CD4-positive, CD25-positive, alpha-beta regulatory T cell (primary cell): ENCODE measurements around the gene KIF26B. TPM values are rescaled to one million over a fixed set of nuclear protein-coding genes. Genes with fewer than 3 reads are reported as not detected.
"Not testable (repeated sequence)": the region's sequence is repeated elsewhere in the genome, so short reads cannot be mapped to it uniquely, and the experiment has no call there.

Experiments used
- ATAC-seq, 2 donors: fragments of 150-1000 bp; cut with Tn5 transposase; one replicate each; pipeline ENCODE4 v1.10.0; 2021; ENCODE audit warnings: low read depth in 2 of 2, moderate number of reproducible peaks in 2 of 2, moderate library complexity in 1 of 2
- DNase-seq, 3 donors: peaks; one replicate each; pipeline versions ENCODE4 v3.0.0 to v3.0.0-alpha.2; 2012 to 2022; ENCODE audit warnings: mixed read lengths in 1 of 3
- H3K27ac ChIP-seq: one replicate; pipeline ENCODE4 v1.7.0; 2013; ENCODE audit warnings: mild to moderate bottlenecking, low read length; ENCODE audit not compliant: insufficient read depth, poor library complexity, severe bottlenecking
- H3K27me3 ChIP-seq: one replicate; pipeline ENCODE4 v1.7.0; 2013; ENCODE audit warnings: low read length; ENCODE audit not compliant: control insufficient read depth, insufficient read depth
- H3K36me3 ChIP-seq: one replicate; pipeline ENCODE4 v1.7.0; 2013; ENCODE audit warnings: mild to moderate bottlenecking, low read length, moderate library complexity; ENCODE audit not compliant: control insufficient read depth, insufficient read depth
- H3K4me1 ChIP-seq: 2 replicates; pipeline ENCODE4 v1.7.0; 2013; ENCODE audit warnings: mild to moderate bottlenecking, low read length; ENCODE audit not compliant: insufficient read depth, control insufficient read depth, poor library complexity, severe bottlenecking
- H3K4me3 ChIP-seq: one replicate; pipeline ENCODE4 v1.7.0; 2013; ENCODE audit warnings: low read depth, mild to moderate bottlenecking, low read length, moderate library complexity
- H3K9me3 ChIP-seq, 2 experiments: 1 replicate in 1 of 2; 2 replicates in 1 of 2; pipeline ENCODE4 v1.7.0; 2013; ENCODE audit warnings: low read length in 2 of 2, mild to moderate bottlenecking in 1 of 2, moderate library complexity in 1 of 2; ENCODE audit not compliant: control insufficient read depth in 2 of 2
- H3K27ac Mint-ChIP-seq, 3 donors: one replicate each; pipeline ENCODE4 v1.8.0; 2020 to 2022; ENCODE audit warnings: mild to moderate bottlenecking in 3 of 3, mixed read lengths in 3 of 3, moderate library complexity in 2 of 3
- H3K27me3 Mint-ChIP-seq: one replicate; pipeline ENCODE4 v1.8.0; 2022; ENCODE audit warnings: mild to moderate bottlenecking, mixed read lengths
- H3K36me3 Mint-ChIP-seq: one replicate; pipeline ENCODE4 v1.8.0; 2020; ENCODE audit warnings: mixed read lengths
- H3K4me1 Mint-ChIP-seq, 4 donors: one replicate each; pipeline ENCODE4 v1.8.0; 2020 to 2022; ENCODE audit warnings: mixed read lengths in 4 of 4, mild to moderate bottlenecking in 1 of 4
- H3K4me3 Mint-ChIP-seq, 4 donors: one replicate each; pipeline ENCODE4 v1.8.0; 2020 to 2022; ENCODE audit warnings: mild to moderate bottlenecking in 4 of 4, mixed read lengths in 4 of 4, moderate library complexity in 3 of 4
- H3K9me3 Mint-ChIP-seq, 7 donors: one replicate each; pipeline ENCODE4 v1.8.0; 2020 to 2022; ENCODE audit warnings: mixed read lengths in 7 of 7, mild to moderate bottlenecking in 3 of 7, moderate library complexity in 2 of 7
- polyA plus RNA-seq, 4 donors: library from polyadenylated mRNA; unstranded; fragments of 300-500 nt; fragmentation: Illumina TruSeq; gene quantifications; one replicate each; pipeline ENCODE4 v1.2.3, GENCODE V29; 2021
- total RNA-seq: library from RNA; stranded (reverse); gene quantifications from one replicate; pipeline ENCODE4 v1.2.3, GENCODE V29; 2022

Gene KIF26B
- total and polyA plus RNA-seq, 5 donors from 2014 or later = not detected

DNA sequence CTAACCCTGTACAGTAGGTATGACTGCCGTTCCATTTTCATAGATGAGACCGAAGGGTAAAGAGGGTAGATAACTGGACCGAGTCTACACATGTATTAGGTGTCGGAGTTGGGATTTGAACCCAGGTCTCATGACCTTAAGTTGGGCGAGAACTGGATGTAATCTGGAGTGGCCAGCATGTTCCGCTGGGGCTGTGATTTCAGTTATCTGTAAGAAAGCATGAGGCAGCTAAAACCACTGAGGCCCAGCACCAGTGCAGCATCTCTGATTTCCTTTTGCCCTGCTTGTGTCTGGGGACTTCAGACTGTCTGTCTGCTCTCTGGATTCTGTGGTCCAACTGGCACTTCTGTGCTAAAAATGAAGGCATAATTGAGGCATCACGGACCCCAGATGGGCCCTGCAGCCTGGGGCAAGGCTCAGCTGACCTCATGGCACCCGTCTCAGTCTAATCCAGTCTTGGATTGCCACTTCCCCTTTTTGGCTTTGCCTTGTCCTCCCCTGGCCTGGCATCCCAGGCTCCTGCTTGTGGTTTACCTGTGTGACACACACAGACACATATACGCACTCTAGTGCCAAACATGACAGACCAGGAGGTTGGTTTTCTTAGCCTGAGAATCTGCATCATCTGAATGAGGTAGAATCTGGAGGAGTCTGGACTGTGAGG is 180.2 kb downstream of the KIF26B start:
- no peak overlapping the region for H3K4me3 Mint-ChIP-seq
- Histone ChIP-seq H3K27me3 (no peaks in the 10 kb centered on the region), H3K27ac (no peak overlapping the region), H3K36me3 (no peaks in the 10 kb centered on the region), H3K4me3 (no peak overlapping the region), H3K9me3 (no peaks in the 10 kb centered on the region), H3K4me1 (no peaks in the 10 kb centered on the region)
- peaks cover 0 to 4% (median 1%) of the 10 kb centered on the region in 4 donors for H3K4me1 Mint-ChIP-seq
- DNase-seq (no peak), ATAC-seq (peak in 1 of 2 donors; percentile 11)
- no peaks in the 10 kb centered on the region for H3K27me3 Mint-ChIP-seq
- no peak overlapping the region for H3K27ac Mint-ChIP-seq
- peaks cover 0 to 2% (median 0%) of the 10 kb centered on the region in 7 donors for H3K9me3 Mint-ChIP-seq
- no peaks in the 10 kb centered on the region for H3K36me3 Mint-ChIP-seq

DNA sequence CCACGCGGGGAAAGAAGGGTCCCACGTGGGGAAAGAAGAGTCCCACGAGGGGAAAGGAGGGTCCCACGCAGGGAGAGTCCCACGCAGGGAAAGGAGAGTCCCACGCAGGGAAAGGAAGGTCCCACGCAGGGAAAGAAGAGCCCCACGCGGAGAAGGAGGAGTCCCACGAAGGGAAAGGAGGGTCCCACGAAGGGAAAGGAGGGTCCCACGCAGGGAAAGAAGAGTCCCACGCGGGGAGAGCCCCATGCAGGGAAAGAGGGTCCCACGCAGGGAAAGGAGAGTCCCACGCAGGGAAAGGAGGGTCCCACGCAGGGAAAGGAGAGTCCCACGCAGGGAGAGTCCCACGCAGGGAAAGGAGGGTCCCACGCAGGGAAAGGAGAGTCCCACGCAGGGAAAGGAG is 180.9 kb downstream of the KIF26B start:
- not testable (repeated sequence) for H3K9me3 ChIP-seq, ATAC-seq, H3K36me3 ChIP-seq, H3K27me3 Mint-ChIP-seq, H3K4me3 ChIP-seq, H3K4me3 Mint-ChIP-seq, H3K4me1 ChIP-seq, H3K9me3 Mint-ChIP-seq, H3K27ac ChIP-seq, H3K4me1 Mint-ChIP-seq, H3K27me3 ChIP-seq, H3K36me3 Mint-ChIP-seq, DNase-seq
- H3K27ac Mint-ChIP-seq = peak overlapping the region in 1 of 3 donors; percentile 44

DNA sequence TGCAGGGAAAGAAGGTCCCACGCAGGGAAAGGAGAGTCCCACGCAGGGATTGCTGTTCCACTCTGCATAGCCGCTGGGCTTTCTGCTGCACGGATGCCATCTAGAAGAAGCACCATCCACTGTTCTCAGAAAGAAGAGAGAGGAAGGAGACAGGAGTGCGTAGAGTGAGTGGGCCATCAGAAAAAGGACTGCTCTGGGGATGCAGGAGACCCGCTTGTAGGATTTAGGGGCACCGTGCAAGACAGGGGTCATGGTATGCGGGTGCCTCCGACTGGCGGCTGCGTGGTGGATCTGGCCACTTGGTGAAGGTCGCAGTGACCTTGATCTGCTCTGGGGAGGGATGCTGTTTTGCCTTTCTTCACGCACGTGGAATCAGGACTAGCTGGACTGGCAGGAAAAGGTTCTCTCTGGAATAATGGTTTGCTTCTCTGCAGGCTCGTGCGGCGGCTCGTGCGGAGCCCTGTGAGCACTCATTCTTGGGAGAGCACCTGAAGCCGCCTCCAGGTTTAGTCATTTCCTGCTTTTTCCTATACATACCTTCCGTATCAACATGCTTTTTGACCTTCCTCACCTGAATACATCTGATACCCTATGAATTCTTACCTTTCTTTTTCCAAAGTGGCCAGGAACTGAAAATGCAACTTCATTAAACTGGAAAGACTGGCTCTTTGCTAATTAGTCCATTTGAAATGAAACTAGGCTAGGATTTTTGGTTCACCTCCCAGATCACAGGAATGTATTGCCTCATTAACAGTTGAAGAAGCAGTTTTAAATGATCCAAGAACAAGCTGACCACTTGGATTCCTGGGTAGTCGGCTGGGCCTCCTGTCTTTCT is 181.6 kb downstream of the KIF26B start:
- Histone ChIP-seq H3K36me3 (no peaks in the 10 kb centered on the region), H3K4me3 (no peak overlapping the region), H3K9me3 (no peaks in the 10 kb centered on the region), H3K27me3 (no peaks in the 10 kb centered on the region), H3K4me1 (no peaks in the 10 kb centered on the region), H3K27ac (no peak overlapping the region)
- Mint-ChIP-seq H3K36me3 (no peaks in the 10 kb centered on the region), H3K4me1 (peaks cover 0 to 4% (median 1%) of the 10 kb centered on the region in 4 donors), H3K27ac (peak overlapping the region in 1 of 3 donors; percentile 64), H3K27me3 (no peaks in the 10 kb centered on the region), H3K9me3 (peaks cover 0 to 2% (median 0%) of the 10 kb centered on the region in 7 donors), H3K4me3 (peak overlapping the region in 1 of 4 donors; percentile 42)
- DNase-seq (no peak), ATAC-seq (no peak)

DNA sequence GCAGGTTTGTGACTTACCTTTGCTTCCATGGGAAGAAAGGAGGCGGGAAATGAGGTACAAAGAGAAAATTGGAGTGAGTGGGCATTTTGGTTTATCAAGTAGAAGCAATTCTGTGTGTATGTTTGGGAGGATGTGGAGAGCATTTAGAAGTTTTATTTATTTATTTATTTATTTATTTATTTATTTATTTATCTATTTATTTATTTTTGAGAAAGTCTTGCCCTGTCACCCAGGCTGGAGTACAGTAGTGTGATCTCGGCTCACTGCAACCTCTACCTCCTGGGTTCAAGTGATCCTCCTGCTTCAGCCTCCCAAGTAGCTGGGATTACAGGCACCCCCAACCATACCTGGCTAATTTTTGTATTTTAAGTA is 182.2 kb downstream of the KIF26B start:
- not testable (repeated sequence) for H3K36me3 Mint-ChIP-seq, H3K4me1 Mint-ChIP-seq, H3K4me3 ChIP-seq, H3K9me3 Mint-ChIP-seq, DNase-seq, H3K4me1 ChIP-seq, H3K4me3 Mint-ChIP-seq, ATAC-seq, H3K27me3 Mint-ChIP-seq, H3K27ac Mint-ChIP-seq, H3K9me3 ChIP-seq, H3K36me3 ChIP-seq, H3K27ac ChIP-seq, H3K27me3 ChIP-seq

DNA sequence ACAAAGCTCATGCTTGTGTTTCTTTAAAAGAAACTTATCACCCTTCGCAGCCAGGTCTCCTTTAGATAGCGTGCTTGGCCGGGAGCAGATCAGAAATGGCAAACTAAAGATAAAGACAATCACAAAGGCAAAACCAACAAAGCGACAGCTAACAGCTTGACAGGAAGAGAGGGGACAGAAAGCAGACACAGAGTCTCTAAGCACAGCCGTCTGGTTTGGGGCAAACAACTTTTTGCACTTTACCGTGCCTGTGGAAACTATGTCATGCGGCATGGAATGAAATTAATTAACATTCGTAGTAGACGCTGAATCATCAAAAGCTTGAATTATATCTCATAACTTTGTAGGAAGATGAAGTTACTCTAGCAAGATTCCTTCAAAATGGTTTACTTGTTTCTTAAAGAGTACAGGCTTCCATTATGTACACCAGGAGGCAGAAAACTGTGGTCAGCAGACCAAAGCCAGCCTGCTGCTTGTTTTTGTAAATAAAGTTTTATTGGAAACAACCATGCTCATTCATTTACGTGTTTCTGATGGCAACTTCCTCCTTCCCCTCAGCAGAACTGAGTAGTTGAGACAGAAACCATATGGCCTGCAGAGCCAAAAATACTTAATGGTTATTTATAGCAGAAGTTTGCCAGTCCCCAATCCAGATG is 183.2 kb downstream of the KIF26B start:
- Histone ChIP-seq H3K36me3 (no peaks in the 10 kb centered on the region), H3K27ac (no peak overlapping the region), H3K27me3 (no peaks in the 10 kb centered on the region), H3K4me1 (no peaks in the 10 kb centered on the region), H3K9me3 (no peaks in the 10 kb centered on the region), H3K4me3 (no peak overlapping the region)
- H3K9me3 Mint-ChIP-seq = peaks cover 0 to 2% (median 0%) of the 10 kb centered on the region in 7 donors
- DNase-seq (peak in 1 of 3 donors; percentile 9), ATAC-seq (no peak)
- H3K27me3 Mint-ChIP-seq = no peaks in the 10 kb centered on the region
- H3K27ac Mint-ChIP-seq = no peak overlapping the region
- no peaks in the 10 kb centered on the region for H3K36me3 Mint-ChIP-seq
- H3K4me3 Mint-ChIP-seq = no peak overlapping the region
- H3K4me1 Mint-ChIP-seq = peaks cover 0 to 4% (median 1%) of the 10 kb centered on the region in 4 donors

DNA sequence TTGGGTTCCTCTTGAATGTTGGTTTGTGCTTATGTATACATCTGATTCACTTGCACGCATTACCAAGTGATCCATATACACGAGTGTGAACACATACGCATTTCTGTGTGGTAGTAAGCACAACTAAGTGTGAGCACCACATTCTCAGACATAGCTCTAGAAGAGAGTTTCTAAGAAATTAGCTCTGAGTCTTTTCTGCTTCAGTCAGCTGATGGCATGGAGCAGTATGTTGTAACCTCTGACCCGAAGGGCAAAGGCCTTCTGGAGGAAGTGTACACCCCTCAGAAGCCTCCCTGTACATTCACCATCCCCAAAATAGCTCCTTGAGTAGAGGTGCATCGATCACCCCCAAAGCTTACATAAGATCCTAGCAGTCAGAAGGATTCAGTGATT is 183.7 kb downstream of the KIF26B start:
- no peaks in the 10 kb centered on the region for H3K27me3 ChIP-seq
- no peaks in the 10 kb centered on the region for H3K9me3 Mint-ChIP-seq
- H3K36me3 Mint-ChIP-seq = no peaks in the 10 kb centered on the region
- no peak overlapping the region for H3K4me3 Mint-ChIP-seq
- ATAC-seq (no peak), DNase-seq (no peak)
- H3K36me3 ChIP-seq = no peaks in the 10 kb centered on the region
- H3K27ac Mint-ChIP-seq = no peak overlapping the region
- no peaks in the 10 kb centered on the region for H3K9me3 ChIP-seq
- H3K4me1 Mint-ChIP-seq = peaks cover 0 to 4% (median 1%) of the 10 kb centered on the region in 4 donors
- no peaks in the 10 kb centered on the region for H3K4me1 ChIP-seq
- no peak overlapping the region for H3K4me3 ChIP-seq
- no peaks in the 10 kb centered on the region for H3K27me3 Mint-ChIP-seq
- H3K27ac ChIP-seq = no peak overlapping the region

DNA sequence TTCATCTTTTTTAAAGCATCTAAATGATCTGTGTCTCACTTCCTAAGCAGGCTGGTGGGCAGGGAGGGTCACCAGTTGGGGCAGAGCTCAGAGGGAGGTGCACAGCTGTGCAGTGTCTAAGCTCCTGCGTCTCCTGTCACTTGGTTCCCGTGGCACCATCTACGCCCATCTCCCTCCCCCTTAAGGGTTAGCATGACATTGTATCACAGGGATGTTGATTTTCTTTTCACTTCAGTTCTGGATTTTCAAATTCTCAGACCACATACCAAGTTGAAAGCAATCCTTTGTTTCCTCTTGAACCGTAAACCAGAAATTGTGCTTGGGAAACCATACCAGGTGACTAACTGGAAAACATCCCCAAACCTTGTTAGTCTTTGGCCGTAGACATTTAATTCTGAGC is 187.0 kb downstream of the KIF26B start:
- Histone ChIP-seq H3K27ac (no peak overlapping the region), H3K36me3 (no peaks in the 10 kb centered on the region), H3K9me3 (no peaks in the 10 kb centered on the region), H3K4me1 (no peaks in the 10 kb centered on the region), H3K4me3 (no peak overlapping the region), H3K27me3 (no peaks in the 10 kb centered on the region)
- Mint-ChIP-seq H3K9me3 (peaks cover 0 to 3% (median 0%) of the 10 kb centered on the region in 7 donors), H3K36me3 (no peaks in the 10 kb centered on the region), H3K4me1 (peaks cover 0 to 4% (median 1%) of the 10 kb centered on the region in 4 donors), H3K4me3 (no peak overlapping the region), H3K27ac (no peak overlapping the region), H3K27me3 (peaks cover under 1% of the 10 kb centered on the region)
- ATAC-seq (no peak), DNase-seq (no peak)
